Measurements from ENCODE around the gene ZYG11A.

DNA sequence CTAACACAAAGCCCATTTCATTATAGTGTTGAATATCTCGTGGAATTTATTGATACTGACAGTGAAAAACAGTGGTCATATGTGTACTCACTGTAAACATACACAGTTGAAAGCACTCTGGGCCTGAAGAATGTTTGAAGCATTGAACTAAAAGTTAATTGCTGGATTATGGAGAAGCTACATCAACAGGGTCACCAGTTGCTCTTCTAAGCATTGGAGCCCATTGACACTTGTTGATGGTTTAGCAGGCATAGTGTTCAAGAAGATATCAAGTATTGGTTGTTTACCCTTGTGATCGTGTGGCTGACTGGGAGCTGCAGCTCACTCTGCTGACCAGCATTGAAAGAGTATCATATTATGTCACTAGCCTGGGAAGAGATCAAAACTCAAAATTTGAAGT is 10.3 kb downstream of the ZYG11A start:
- TF ChIP-seq, protein P1, sequence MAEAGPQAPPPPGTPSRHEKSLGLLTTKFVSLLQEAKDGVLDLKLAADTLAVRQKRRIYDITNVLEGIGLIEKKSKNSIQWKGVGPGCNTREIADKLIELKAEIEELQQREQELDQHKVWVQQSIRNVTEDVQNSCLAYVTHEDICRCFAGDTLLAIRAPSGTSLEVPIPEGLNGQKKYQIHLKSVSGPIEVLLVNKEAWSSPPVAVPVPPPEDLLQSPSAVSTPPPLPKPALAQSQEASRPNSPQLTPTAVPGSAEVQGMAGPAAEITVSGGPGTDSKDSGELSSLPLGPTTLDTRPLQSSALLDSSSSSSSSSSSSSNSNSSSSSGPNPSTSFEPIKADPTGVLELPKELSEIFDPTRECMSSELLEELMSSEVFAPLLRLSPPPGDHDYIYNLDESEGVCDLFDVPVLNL (CRISPR knock-in tag; IDR thresholded peaks at IDR 0.05; ENCODE audit: borderline replicate concordance, low read depth) = no peak
- TF ChIP-seq, protein P2, sequence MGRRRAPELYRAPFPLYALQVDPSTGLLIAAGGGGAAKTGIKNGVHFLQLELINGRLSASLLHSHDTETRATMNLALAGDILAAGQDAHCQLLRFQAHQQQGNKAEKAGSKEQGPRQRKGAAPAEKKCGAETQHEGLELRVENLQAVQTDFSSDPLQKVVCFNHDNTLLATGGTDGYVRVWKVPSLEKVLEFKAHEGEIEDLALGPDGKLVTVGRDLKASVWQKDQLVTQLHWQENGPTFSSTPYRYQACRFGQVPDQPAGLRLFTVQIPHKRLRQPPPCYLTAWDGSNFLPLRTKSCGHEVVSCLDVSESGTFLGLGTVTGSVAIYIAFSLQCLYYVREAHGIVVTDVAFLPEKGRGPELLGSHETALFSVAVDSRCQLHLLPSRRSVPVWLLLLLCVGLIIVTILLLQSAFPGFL (CRISPR knock-in tag; IDR thresholded peaks at IDR 0.05; ENCODE audit: borderline replicate concordance) = no peak

Measured in WTC11 (cell line).